A673 (cell line): Measurements from ENCODE around the gene ZSCAN32. TPM values are rescaled to one million over a fixed set of nuclear protein-coding genes. Genes with fewer than 3 reads are reported as not detected.

Experiments used
- Bru-seq: library from RNA; stranded (reverse); fragments of 400-500 nt; gene quantifications from one replicate; lab custom pipeline; 2021; lab: Mats Ljungman, UMichigan
- BruChase-seq, 2 experiments: library from RNA; stranded (reverse); fragments of 400-500 nt; gene quantifications; one replicate each; lab custom pipeline; 2021; lab: Mats Ljungman, UMichigan
- BruUV-seq: library from RNA; stranded (reverse); fragments of 400-500 nt; replicated peaks from 2 replicates; lab custom pipeline; 2021; lab: Mats Ljungman, UMichigan
- CTCF ChIA-PET: fragments of 300-600 bp; sonication (Branson Sonifier 250); formaldehyde crosslinking; loops from one replicate; lab custom pipeline; 2022; ENCODE audit warnings: antibody characterized with exemption; lab: Charles Lee
- POLR2A ChIA-PET: fragments of 300-600 bp; sonication (Branson Sonifier 250); formaldehyde crosslinking; loops from one replicate; lab custom pipeline; 2022; ENCODE audit warnings: antibody characterized with exemption; ENCODE audit not compliant: low non-redundant PET; lab: Charles Lee
- DNase-seq: peaks from one replicate; pipeline ENCODE4 v3.0.0-alpha.2; 2015; ENCODE audit warnings: low spot score
- H3K27ac ChIP-seq: fragments of 200-600 bp; sonication (generic); 2 replicates; pipeline ENCODE4 v1.5.1; 2016; ENCODE audit warnings: mixed run types, low read depth, mild to moderate bottlenecking, mixed read lengths, antibody characterized with exemption, low read length; ENCODE audit not compliant: poor library complexity, severe bottlenecking
- H3K27me3 ChIP-seq: fragments of 200-600 bp; sonication (generic); replicated peaks from 2 replicates; pipeline ENCODE4 v1.6.1; 2017; ENCODE audit warnings: mixed run types, low read depth, mild to moderate bottlenecking, mixed read lengths, antibody characterized with exemption, low read length; ENCODE audit not compliant: insufficient read depth, poor library complexity
- H3K36me3 ChIP-seq: fragments of 200-600 bp; sonication (generic); 2 replicates; pipeline ENCODE4 v1.6.1; 2016; ENCODE audit warnings: mixed run types, mild to moderate bottlenecking, mixed read lengths, antibody characterized with exemption, low read length; ENCODE audit not compliant: insufficient read depth, poor library complexity, severe bottlenecking
- H3K4me1 ChIP-seq: fragments of 200-600 bp; sonication (generic); 2 replicates; pipeline ENCODE4 v1.6.1; 2017; ENCODE audit warnings: mixed run types, mild to moderate bottlenecking, mixed read lengths, antibody characterized with exemption, low read length; ENCODE audit not compliant: insufficient read depth, poor library complexity, severe bottlenecking
- H3K4me3 ChIP-seq: fragments of 200-600 bp; sonication (generic); 2 replicates; pipeline ENCODE4 v1.5.1; 2016; ENCODE audit warnings: low read depth, mixed run types, mild to moderate bottlenecking, mixed read lengths, low read length; ENCODE audit not compliant: poor library complexity, severe bottlenecking
- H3K9me3 ChIP-seq: fragments of 200-600 bp; sonication (generic); 2 replicates; pipeline ENCODE4 v1.6.1; 2016; ENCODE audit warnings: mixed run types, low read depth, mild to moderate bottlenecking, mixed read lengths, antibody characterized with exemption, low read length; ENCODE audit not compliant: poor library complexity, severe bottlenecking
- CTCF ChIP-seq: fragments of 300-800, 200-600 bp; sonication (generic); conservative IDR thresholded peaks from 2 replicates; pipeline ENCODE4 v1.5.1; 2017; ENCODE audit warnings: low read depth, mild to moderate bottlenecking, antibody characterized with exemption, low read length, moderate library complexity, mixed read lengths
- EZH2 ChIP-seq: fragments of 200-600 bp; sonication (generic); IDR thresholded peaks from 2 replicates; pipeline ENCODE4 v1.6.1; 2017; ENCODE audit warnings: borderline replicate concordance, low read depth, mild to moderate bottlenecking, mixed read lengths, antibody characterized with exemption, low read length; ENCODE audit not compliant: poor library complexity, severe bottlenecking
- intact Hi-C: fragments of 100-400 bp; cut with micrococcal nuclease; formaldehyde crosslinking; loops from one replicate; pipeline ENCODE4 v1.10.0; 2022; ENCODE audit not compliant: unreplicated experiment
- long read RNA-seq: library from polyadenylated mRNA; stranded (forward); transcript quantifications from one replicate; pipeline ENCODE4 v2.0.0, GENCODE V29; 2022
- total RNA-seq: library from RNA; stranded (reverse); gene quantifications from 2 replicates; pipeline ENCODE4 v1.2.3, GENCODE V29; 2021

ZSCAN32 gene
- total RNA-seq: 17.2 and 17.3 TPM in 2 replicates
- percentile 67 among the genes with signal in this experiment for Bru-seq, nascent RNA
- percentile 73 among the genes with signal in this experiment for BruChase-seq, experiment 1, labeled RNA remaining after a 2-hour chase
- BruChase-seq, experiment 2, labeled RNA remaining after a 6-hour chase: percentile 70 among the genes with signal in this experiment
- long read RNA-seq, transcript ZSCAN32-215 (4 exons, 2,788 nt): major isoform, 6 of 44 reads
- long read RNA-seq, partial matches to known transcripts: 9 of 44 reads
- long read RNA-seq, other reads (novel, unspliced or antisense): 20 of 44 reads

- TSS peak; percentile 51 for BruUV-seq
- Histone ChIP-seq H3K4me1 (no peaks in the 10 kb centered on the region), H3K9me3 (peaks cover 41% of the 10 kb centered on the region), H3K4me3 (peak within 1 kb of the TSS; percentile 75), H3K27me3 (no peaks in the 10 kb centered on the region), H3K36me3 (peaks cover 45% of the 10 kb centered on the region), H3K27ac (peak within 1 kb of the TSS; percentile 76)
- DNase-seq: peak; percentile 99
- ChIA-PET CTCF (no interaction called here), POLR2A (interaction anchor here (0.6 kb wide), 1 partner anchor 250 kb away, joined by 3 read pairs; no protein-coding TSS in a partner anchor)
- intact Hi-C loops: no loop called here
- no peak for TF ChIP-seq CTCF
- no peak for TF ChIP-seq EZH2
Observed at GRCh38 chr16:3400779-3401688, at the start of gene ZSCAN32, which contains the start of gene ZNF174. TSS of gene ZSCAN32 (minus strand) at chr16:3401004. CDS start at chr16:3397557, 3,447 bp downstream. TSS of gene ZNF174 (plus strand) at chr16:3401215. CDS start at chr16:3402005, 790 bp downstream.

- no peaks in the 10 kb centered on the region for H3K9me3 ChIP-seq
- peak overlapping the region; percentile 67 for H3K4me3 ChIP-seq
- no peaks in the 10 kb centered on the region for H3K27me3 ChIP-seq
- TF ChIP-seq EZH2 (no peak), CTCF (no peak)
- CTCF ChIA-PET: interaction anchor here (0.6 kb wide), 1 partner anchor 293 kb away, joined by 15 read pairs; no protein-coding TSS in a partner anchor
- H3K4me1 ChIP-seq: no peaks in the 10 kb centered on the region
- peaks cover 6% of the 10 kb centered on the region for H3K36me3 ChIP-seq
- POLR2A ChIA-PET: interaction anchor here (0.6 to 0.7 kb wide), 2 partner anchors 10 to 36 kb away, joined by 3 to 7 read pairs; no protein-coding TSS in a partner anchor
- H3K27ac ChIP-seq: peak overlapping the region; percentile 73
- DNase-seq: peak; percentile 72
- intact Hi-C loops: no loop called here
- TSS peak; percentile 88 for BruUV-seq
Observed at GRCh38 chr16:3444032-3444388, 43.2 kb upstream of the ZSCAN32 start.
